Urinary bladder (tissue), 4 donors: ENCODE data around the gene NSMCE4A. TPM values are rescaled to one million over a fixed set of nuclear protein-coding genes. Genes with fewer than 3 reads are reported as not detected.
"Not testable (repeated sequence)": the region's sequence is repeated elsewhere in the genome, so short reads cannot be mapped to it uniquely, and the experiment has no call there.

Experiments used
- DNase-seq: peaks from one replicate; pipeline ENCODE4 v3.0.0-alpha.2; 2015; ENCODE audit errors: extremely low spot score
- H3K27ac ChIP-seq: one replicate; pipeline ENCODE4 v1.5.1; 2013; ENCODE audit warnings: low read depth, mild to moderate bottlenecking, moderate library complexity
- H3K36me3 ChIP-seq: one replicate; pipeline ENCODE4 v1.6.1; 2013; ENCODE audit warnings: mild to moderate bottlenecking, moderate library complexity; ENCODE audit not compliant: insufficient read depth
- H3K4me1 ChIP-seq: one replicate; pipeline ENCODE4 v1.6.1; 2013; ENCODE audit warnings: mild to moderate bottlenecking, moderate library complexity; ENCODE audit not compliant: insufficient read depth
- H3K4me3 ChIP-seq: one replicate; pipeline ENCODE4 v1.5.1; 2013; ENCODE audit warnings: low read depth, low read length
- WGBS: extraction: QIAGEN DNeasy Blood & Tissue Kit; methylation state at CpG from one replicate; pipeline ENCODE4 v1.1.7; 2013; 5-methylcytosine and 5-hydroxymethylcytosine counted together
- polyA plus RNA-seq: library from polyadenylated mRNA; stranded (reverse); fragments of 200-250 nt; gene quantifications from one replicate; pipeline ENCODE4 v1.2.3, GENCODE V29; 2013
- small RNA-seq: library from RNA; depleted of rRNA; stranded (forward); fragments of <200 nt; gene quantifications from one replicate; pipeline ENCODE3, GENCODE V24; 2014
- total RNA-seq: library from RNA; depleted of rRNA; stranded (reverse); fragments of >200 nt; gene quantifications from one replicate; pipeline ENCODE4 v1.2.3, GENCODE V29; 2014
- donor health status: healthy with polysubstance abuse.
- donor health status: healthy.

Gene NSMCE4A
- total and polyA plus RNA-seq, 2 donors: 60.6 to 94.0 TPM

DNA sequence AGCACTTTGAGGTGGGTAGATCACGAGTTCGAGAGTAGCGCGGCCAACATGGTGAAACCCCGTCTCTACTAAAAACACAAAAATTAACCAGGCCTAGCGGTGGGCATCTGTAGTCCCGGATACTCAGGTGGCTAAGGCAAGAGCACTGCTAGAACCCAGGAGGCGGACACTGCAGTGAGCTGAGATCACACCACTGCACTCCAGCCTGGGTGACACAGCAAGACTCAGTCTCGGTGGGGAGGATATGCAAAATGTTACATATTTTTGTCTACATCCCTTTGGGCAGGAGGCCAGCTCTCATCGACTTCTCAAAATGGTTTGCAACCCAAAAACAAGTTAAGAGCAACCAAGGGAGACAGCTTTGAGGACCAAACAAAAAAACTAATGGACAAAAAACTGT is 55.4 kb downstream of the NSMCE4A start:
- DNase-seq: no peak
- Histone ChIP-seq H3K27ac (no peak overlapping the region), H3K4me1 (no peaks in the 10 kb centered on the region), H3K36me3 (no peaks in the 10 kb centered on the region), H3K4me3 (no peak overlapping the region)
- WGBS: 86% methylated on average over 10 of the region's 10 CpGs

DNA sequence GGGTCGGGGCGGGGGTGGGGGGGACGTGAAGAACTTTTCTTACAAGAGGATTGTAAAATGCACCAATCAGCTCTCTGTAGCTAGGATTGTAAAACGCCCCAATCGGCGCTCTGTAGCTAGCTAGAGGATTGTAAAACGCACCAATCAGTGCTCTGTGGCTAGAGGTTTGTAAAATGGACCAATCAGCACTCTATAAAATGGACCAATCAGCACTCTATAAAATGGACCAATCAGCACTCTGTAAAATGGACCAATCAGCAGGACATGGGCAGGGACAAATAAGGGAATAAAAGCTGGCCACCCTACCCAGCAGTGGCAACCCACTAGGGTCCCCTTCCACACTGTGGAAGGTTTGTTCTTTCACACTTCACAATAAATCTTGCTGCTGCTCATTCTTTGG is 56.2 kb downstream of the NSMCE4A start:
- H3K4me3 ChIP-seq, H3K4me1 ChIP-seq, DNase-seq, H3K27ac ChIP-seq, H3K36me3 ChIP-seq: not testable (repeated sequence)
- WGBS: 93% methylated on average over 7 of the region's 7 CpGs

DNA sequence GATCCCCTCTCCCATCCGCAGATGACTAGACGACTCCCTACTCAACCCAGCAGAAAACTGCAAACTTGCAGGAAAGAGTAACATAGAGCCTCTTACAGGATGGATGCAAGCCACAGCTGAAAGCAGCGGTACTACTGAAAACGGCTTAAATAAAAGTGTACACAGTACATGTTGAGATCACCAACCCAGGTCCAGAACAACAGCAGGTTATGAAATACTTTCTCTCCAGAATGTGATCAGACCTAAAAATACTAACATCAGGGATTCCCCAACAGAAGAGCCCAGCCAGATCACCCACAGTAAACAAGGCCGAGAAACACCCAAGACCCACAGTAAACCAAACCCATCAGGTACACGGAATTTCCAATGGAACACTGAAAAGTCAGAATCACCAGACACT is 60.4 kb downstream of the NSMCE4A start:
- WGBS: 89% methylated on average over 6 of the region's 6 CpGs
- Histone ChIP-seq H3K27ac (no peak overlapping the region), H3K4me1 (no peaks in the 10 kb centered on the region), H3K36me3 (no peaks in the 10 kb centered on the region), H3K4me3 (no peak overlapping the region)
- DNase-seq: no peak

DNA sequence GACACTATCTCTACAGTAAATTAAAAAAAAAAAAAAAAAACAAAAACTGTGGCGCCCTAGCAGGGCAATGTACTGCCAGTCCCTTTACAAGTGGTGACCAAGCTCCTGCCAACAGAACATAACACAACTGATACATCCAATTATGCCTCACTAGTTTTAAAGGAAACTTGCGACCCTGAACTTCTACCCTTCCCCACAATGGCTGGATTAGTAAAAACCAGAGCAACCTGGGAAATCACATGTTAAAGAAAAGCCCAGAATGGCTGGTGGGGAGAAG is 63.7 kb downstream of the NSMCE4A start:
- 94% methylated on average over 2 of the region's 2 CpGs for WGBS
- Histone ChIP-seq H3K36me3 (no peaks in the 10 kb centered on the region), H3K4me3 (no peak overlapping the region), H3K4me1 (no peaks in the 10 kb centered on the region), H3K27ac (no peak overlapping the region)
- no peak for DNase-seq

DNA sequence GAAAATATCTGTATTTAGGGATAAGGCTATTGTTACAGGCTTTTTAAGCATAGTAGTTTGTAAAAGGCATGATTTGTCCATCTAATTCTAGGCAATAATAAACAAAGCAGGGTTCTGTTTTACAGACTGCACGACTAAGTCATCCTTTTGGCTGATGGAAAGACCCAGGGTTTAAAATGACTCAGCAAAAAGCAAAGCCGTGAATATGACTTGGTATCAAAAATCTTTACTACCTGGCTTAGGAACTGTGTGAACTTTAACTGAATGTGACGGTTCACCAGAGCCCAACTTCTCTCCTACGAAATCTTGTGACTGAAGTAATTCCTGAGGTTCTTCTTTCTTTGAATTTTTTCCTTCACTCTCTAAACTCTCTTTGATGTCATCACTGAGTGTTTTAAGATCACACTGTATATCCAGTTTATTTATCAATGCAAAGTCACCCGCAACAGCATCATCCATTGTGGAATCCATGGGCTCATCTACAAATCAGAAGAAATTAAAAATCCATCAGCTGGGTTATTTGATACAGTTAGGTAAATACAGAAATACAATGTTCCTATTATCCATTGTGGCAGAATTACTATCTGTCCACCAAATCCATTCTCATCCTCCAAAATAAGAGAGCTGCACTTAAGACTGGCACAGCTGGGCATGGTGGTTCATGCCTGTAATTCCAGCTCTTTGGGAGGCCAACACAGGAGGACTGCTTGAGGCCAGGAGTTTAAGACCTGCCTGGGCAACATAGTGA is 64.2 kb downstream of the NSMCE4A start:
- 33% methylated on average over 5 of the region's 5 CpGs for WGBS
- Histone ChIP-seq H3K4me3 (no peak overlapping the region), H3K27ac (no peak overlapping the region), H3K4me1 (no peaks in the 10 kb centered on the region), H3K36me3 (no peaks in the 10 kb centered on the region)
- no peak for DNase-seq

Small RNA genes within 50 kb of the gene (small RNA-seq; reads per million reads assigned to genes)
- not detected for gene RF02219

Other genes starting within 250 kb of the NSMCE4A start
- gene ATE1, start 47.2 kb downstream of the NSMCE4A start, total RNA-seq: 62.7 TPM
- 17.7 TPM for gene ATE1, start 47.2 kb downstream of the NSMCE4A start, polyA plus RNA-seq
- gene TACC2, start 13.9 kb upstream of the NSMCE4A start, total RNA-seq: 21.2 TPM
- gene TACC2, start 13.9 kb upstream of the NSMCE4A start, polyA plus RNA-seq: 82.7 TPM